CD14-positive monocyte (primary cell): ENCODE results near the gene CDYL2. TPM values are rescaled to one million over a fixed set of nuclear protein-coding genes. Genes with fewer than 3 reads are reported as not detected.

Experiments
- DNase-seq, 3 donors: peaks; one replicate each; pipeline ENCODE4 v3.0.0-alpha.2; 2011 to 2022
- H2AFZ ChIP-seq: 2 replicates; pipeline ENCODE4 v1.6.0; 2012; ENCODE audit warnings: mild to moderate bottlenecking, low read depth, low read length, inconsistent platforms; ENCODE audit not compliant: insufficient read depth, poor library complexity, severe bottlenecking
- H3K27ac ChIP-seq, 2 donors: 1 replicate in 1 of 2; 2 replicates in 1 of 2; pipeline ENCODE4 v1.5.1; 2012 to 2013; ENCODE audit warnings: low read length in 2 of 2, control low read depth in 1 of 2, inconsistent platforms in 1 of 2, low read depth in 1 of 2, mild to moderate bottlenecking in 1 of 2
- H3K27me3 ChIP-seq, 2 donors: one replicate each; pipeline versions ENCODE4 v1.6.0 to v1.6.1; 2011 to 2013; ENCODE audit warnings: low read length in 2 of 2; ENCODE audit not compliant: control insufficient read depth in 2 of 2, insufficient read depth in 2 of 2
- H3K36me3 ChIP-seq, 2 donors: replicated peaks in 1 of 2; 1 replicate in 1 of 2; 2 replicates in 1 of 2; pipeline versions ENCODE4 v1.5.1 to v1.6.1; 2012 to 2013; ENCODE audit warnings: low read length in 2 of 2, control low read depth in 1 of 2, inconsistent platforms in 1 of 2, mild to moderate bottlenecking in 1 of 2; ENCODE audit not compliant: insufficient read depth in 2 of 2, control insufficient read depth in 1 of 2
- H3K4me1 ChIP-seq, 2 donors: 1 replicate in 1 of 2; 2 replicates in 1 of 2; pipeline versions ENCODE4 v1.5.1 to v1.6.1; 2012 to 2013; ENCODE audit warnings: low read length in 2 of 2, control low read depth in 1 of 2, inconsistent platforms in 1 of 2, mild to moderate bottlenecking in 1 of 2, moderate library complexity in 1 of 2; ENCODE audit not compliant: insufficient read depth in 2 of 2, control insufficient read depth in 1 of 2
- H3K4me2 ChIP-seq: replicated peaks from 2 replicates; pipeline ENCODE3; 2012; ENCODE audit warnings: low read length, moderate library complexity, mild to moderate bottlenecking; ENCODE audit not compliant: poor library complexity, severe bottlenecking; ENCODE audit errors: extremely low read depth
- H3K4me3 ChIP-seq, 3 experiments: fragments of 200-600 bp in 1 of 3; sonication (generic) in 1 of 3; replicated peaks in 1 of 3; 1 replicate in 2 of 3; 2 replicates in 1 of 3; pipeline ENCODE4 v1.5.1; 2011 to 2013; ENCODE audit warnings: low read length in 3 of 3, mild to moderate bottlenecking in 3 of 3, control low read depth in 2 of 3, low read depth in 2 of 3, inconsistent platforms in 1 of 3, moderate library complexity in 1 of 3
- H3K79me2 ChIP-seq: 2 replicates; pipeline ENCODE4 v1.6.0; 2012; ENCODE audit warnings: mild to moderate bottlenecking, control low read depth, inconsistent platforms, low read length, moderate library complexity; ENCODE audit not compliant: insufficient read depth
- H3K9ac ChIP-seq: 2 replicates; pipeline ENCODE4 v1.6.0; 2017; ENCODE audit warnings: low read length, mild to moderate bottlenecking; ENCODE audit not compliant: insufficient read depth, poor library complexity, severe bottlenecking
- H3K9me3 ChIP-seq, 2 donors: replicated peaks in 1 of 2; 1 replicate in 1 of 2; 2 replicates in 1 of 2; pipeline versions ENCODE4 v1.5.1 to v1.6.1; 2012 to 2013; ENCODE audit warnings: low read length in 2 of 2, control low read depth in 1 of 2; ENCODE audit not compliant: control insufficient read depth in 1 of 2, insufficient read depth in 1 of 2
- H4K20me1 ChIP-seq: 2 replicates; pipeline ENCODE4 v1.6.0; 2012; ENCODE audit warnings: mild to moderate bottlenecking, low read length, control low read depth, moderate library complexity; ENCODE audit not compliant: insufficient read depth
- H3K27ac Mint-ChIP-seq, 7 donors: one replicate each; pipeline ENCODE4 v1.8.0; 2020; ENCODE audit warnings: mild to moderate bottlenecking in 7 of 7, mixed read lengths in 7 of 7, moderate library complexity in 6 of 7, inconsistent platforms in 2 of 7
- H3K27me3 Mint-ChIP-seq, 3 donors: one replicate each; pipeline ENCODE4 v1.8.0; 2021 to 2022; ENCODE audit warnings: low read depth in 3 of 3, mild to moderate bottlenecking in 3 of 3, mixed read lengths in 3 of 3, moderate library complexity in 3 of 3, inconsistent platforms in 1 of 3
- H3K36me3 Mint-ChIP-seq, 2 donors: one replicate each; pipeline ENCODE4 v1.8.0; 2020; ENCODE audit warnings: mixed read lengths in 2 of 2, inconsistent platforms in 1 of 2, mild to moderate bottlenecking in 1 of 2
- H3K4me1 Mint-ChIP-seq: one replicate; pipeline ENCODE4 v1.8.0; 2020; ENCODE audit warnings: mild to moderate bottlenecking, mixed read lengths
- H3K4me3 Mint-ChIP-seq, 2 donors: one replicate each; pipeline ENCODE4 v1.8.0; 2020; ENCODE audit warnings: mild to moderate bottlenecking in 2 of 2, mixed read lengths in 2 of 2, moderate library complexity in 1 of 2
- H3K9me3 Mint-ChIP-seq, 7 donors: one replicate each; pipeline ENCODE4 v1.8.0; 2020 to 2022; ENCODE audit warnings: mixed read lengths in 7 of 7, mild to moderate bottlenecking in 6 of 7, moderate library complexity in 6 of 7, inconsistent platforms in 2 of 7
- CTCF ChIP-seq: fragments of 200-600 bp; IDR thresholded peaks from one replicate; pipeline ENCODE4 v1.8.0; 2022; ENCODE audit warnings: antibody characterized with exemption, mild to moderate bottlenecking
- WGBS: methylation state at CpG from one replicate; pipeline ENCODE4 v1.1.5; 2013; ENCODE audit warnings: missing lambda C conversion rate; ENCODE audit not compliant: insufficient coverage; 5-methylcytosine and 5-hydroxymethylcytosine counted together
- intact Hi-C, 2 donors: fragments of 100-400 bp; cut with micrococcal nuclease; formaldehyde crosslinking; loops; one replicate each; pipeline versions ENCODE4 v1.15.0 to v1.15.1; 2023
- polyA plus RNA-seq, 3 donors: library from polyadenylated mRNA; depleted of rRNA in 1 of 3; unstranded in 2 of 3; stranded (reverse) in 1 of 3; fragments of 300-500 nt in 2 of 3; fragments of >200 nt in 1 of 3; fragmentation: Illumina TruSeq in 2 of 3; gene quantifications; 1 replicate in 2 of 3; 2 replicates in 1 of 3; pipeline ENCODE4 v1.2.3, GENCODE V29; 2012 to 2021

CDYL2 gene
- polyA plus RNA-seq, 3 donors: 0.42 to 2.6 (median 0.93) TPM

GRCh38 chr16:80637621-80638020 lies 166.8 kb downstream of the CDYL2 start:
- Histone ChIP-seq H3K9me3 (peaks cover 0 to 10% of the 10 kb centered on the region in 2 donors), H3K4me1 (no peaks in the 10 kb centered on the region), H4K20me1 (peaks cover 5% of the 10 kb centered on the region), H3K36me3 (no peaks in the 10 kb centered on the region), H2AFZ (no peak overlapping the region), H3K27ac (no peak overlapping the region), H3K4me2 (no peak overlapping the region), H3K79me2 (no peaks in the 10 kb centered on the region), H3K27me3 (no peaks in the 10 kb centered on the region), H3K4me3 (no peak overlapping the region), H3K9ac (no peak overlapping the region)
- Mint-ChIP-seq H3K27me3 (peaks cover 0 to 4% (median 0%) of the 10 kb centered on the region in 3 donors), H3K4me3 (no peak overlapping the region), H3K4me1 (peaks cover 2% of the 10 kb centered on the region), H3K36me3 (peaks cover 6 to 8% of the 10 kb centered on the region in 2 donors), H3K27ac (no peak overlapping the region), H3K9me3 (peaks cover 3 to 23% (median 13%) of the 10 kb centered on the region in 7 donors)
- TF ChIP-seq CTCF: no peak
- intact Hi-C loops: no loop called here
- no CpG with 5 or more reads among the region's 4 CpGs for WGBS
- DNase-seq: no peak

DNA sequence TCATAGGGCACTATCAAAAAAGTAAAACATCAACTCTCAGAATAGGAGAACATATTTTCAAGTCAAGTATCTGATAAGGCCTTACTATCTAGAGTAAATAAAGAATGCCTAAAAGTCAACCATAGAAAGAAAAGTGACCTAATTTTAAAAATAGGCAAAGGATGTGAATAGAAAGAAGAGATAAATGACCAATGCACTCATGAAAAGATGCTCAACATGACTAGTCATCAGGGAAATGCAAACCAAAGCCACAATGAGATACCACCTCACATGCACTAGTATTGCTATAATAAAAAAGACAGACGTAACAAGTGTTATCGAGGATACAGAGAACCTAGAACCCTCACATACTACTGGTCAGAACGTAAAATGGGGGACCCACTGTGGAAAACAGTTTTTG lies 172.8 kb downstream of the CDYL2 start:
- Histone ChIP-seq H3K9me3 (peaks cover 0 to 10% of the 10 kb centered on the region in 2 donors), H3K79me2 (no peaks in the 10 kb centered on the region), H4K20me1 (no peaks in the 10 kb centered on the region), H2AFZ (no peak overlapping the region), H3K27me3 (no peaks in the 10 kb centered on the region), H3K27ac (no peak overlapping the region), H3K9ac (no peak overlapping the region), H3K4me2 (no peak overlapping the region), H3K36me3 (peaks cover 4 to 24% of the 10 kb centered on the region in 2 donors), H3K4me1 (no peaks in the 10 kb centered on the region), H3K4me3 (no peak overlapping the region)
- intact Hi-C loops: no loop called here
- no peak for TF ChIP-seq CTCF
- H3K27ac Mint-ChIP-seq: no peak overlapping the region
- DNase-seq: no peak
- peaks cover 13 to 39% (median 16%) of the 10 kb centered on the region in 7 donors for H3K9me3 Mint-ChIP-seq
- H3K4me1 Mint-ChIP-seq: no peaks in the 10 kb centered on the region
- no peak overlapping the region for H3K4me3 Mint-ChIP-seq
- WGBS: no CpG with 5 or more reads among the region's 3 CpGs
- H3K27me3 Mint-ChIP-seq: peaks cover 0 to 2% (median 0%) of the 10 kb centered on the region in 3 donors
- peaks cover 36 to 44% of the 10 kb centered on the region in 2 donors for H3K36me3 Mint-ChIP-seq
